B cell (primary cell): ENCODE data around the gene APOL6. TPM values are rescaled to one million over a fixed set of nuclear protein-coding genes. Genes with fewer than 3 reads are reported as not detected.

Experiments
- ATAC-seq: fragments of 200-7000 bp; cut with Tn5 transposase; one replicate; pipeline ENCODE4 v1.10.0; 2021; ENCODE audit warnings: low read depth, mild to moderate bottlenecking, moderate number of reproducible peaks, moderate library complexity
- CTCF ChIA-PET: fragments of 350-600 bp; sonication (Branson Sonifier 250); formaldehyde crosslinking; loops from one replicate; lab custom pipeline; 2021; ENCODE audit warnings: antibody characterized with exemption, inconsistent platforms; lab: Charles Lee
- POLR2A ChIA-PET: fragments of 350-600 bp; sonication (Branson Sonifier 250); formaldehyde crosslinking; loops from one replicate; lab custom pipeline; 2021; ENCODE audit warnings: antibody characterized with exemption; lab: Charles Lee
- DNase-seq: peaks from one replicate; pipeline ENCODE4 v3.0.0; 2013
- H2AFZ ChIP-seq: 2 replicates; pipeline ENCODE4 v1.6.1; 2012; ENCODE audit warnings: mild to moderate bottlenecking, low read depth, low read length; ENCODE audit not compliant: insufficient read depth, poor library complexity, severe bottlenecking
- H3K27ac ChIP-seq, 2 donors: 1 replicate in 1 of 2; 2 replicates in 1 of 2; pipeline ENCODE4 v1.5.1; 2012 to 2013; ENCODE audit warnings: low read length in 2 of 2, mild to moderate bottlenecking in 2 of 2, moderate library complexity in 1 of 2
- H3K27me3 ChIP-seq, 4 experiments: fragments of 200-600 bp in 1 of 4; sonication (generic) in 1 of 4; replicated peaks in 1 of 4; 1 replicate in 2 of 4; 2 replicates in 2 of 4; pipeline versions ENCODE4 v1.6.1 to v1.7.0; 2013 to 2016; ENCODE audit warnings: low read length in 3 of 4, mild to moderate bottlenecking in 2 of 4, mixed read lengths in 1 of 4, moderate library complexity in 1 of 4; ENCODE audit not compliant: insufficient read depth in 4 of 4, control insufficient read depth in 3 of 4; ENCODE audit errors: control extremely low read depth in 1 of 4
- H3K36me3 ChIP-seq, 2 experiments: replicated peaks in 1 of 2; 1 replicate in 1 of 2; 2 replicates in 1 of 2; pipeline versions ENCODE4 v1.6.1 to v1.7.1; 2013; ENCODE audit warnings: low read length in 1 of 2; ENCODE audit not compliant: insufficient read depth in 2 of 2, control insufficient read depth in 1 of 2; ENCODE audit errors: control extremely low read depth in 1 of 2, extremely low read depth in 1 of 2
- H3K4me1 ChIP-seq, 2 donors: fragments of 200-600 bp in 1 of 2; sonication (generic) in 1 of 2; 1 replicate in 1 of 2; 2 replicates in 1 of 2; pipeline versions ENCODE4 v1.5.1 to v1.6.1; 2013 to 2017; ENCODE audit warnings: low read length in 2 of 2; ENCODE audit not compliant: control insufficient read depth in 2 of 2, insufficient read depth in 2 of 2
- H3K4me2 ChIP-seq: replicated peaks from 2 replicates; pipeline ENCODE3; 2012; ENCODE audit warnings: mild to moderate bottlenecking, low read depth, low read length; ENCODE audit not compliant: poor library complexity, severe bottlenecking
- H3K4me3 ChIP-seq, 5 experiments: fragments of 200-600 bp in 1 of 5; sonication (generic) in 1 of 5; 1 replicate in 3 of 5; 2 replicates in 2 of 5; pipeline versions ENCODE4 v1.5.1 to v1.7.0; 2011 to 2016; ENCODE audit warnings: low read length in 4 of 5, mild to moderate bottlenecking in 4 of 5, low read depth in 2 of 5, control low read depth in 1 of 5, moderate library complexity in 1 of 5; ENCODE audit not compliant: insufficient read depth in 1 of 5; ENCODE audit errors: control extremely low read depth in 1 of 5, extremely low read depth in 1 of 5
- H3K79me2 ChIP-seq: fragments of 200-600 bp; sonication (generic); one replicate; pipeline ENCODE4 v1.6.0; 2016; ENCODE audit warnings: low read length; ENCODE audit not compliant: control insufficient read depth, insufficient read depth
- H3K9ac ChIP-seq: fragments of 200-600 bp; sonication (generic); 2 replicates; pipeline ENCODE4 v1.6.1; 2017; ENCODE audit warnings: mild to moderate bottlenecking, low read length, moderate library complexity
- H3K9me3 ChIP-seq, 3 donors: one replicate each; pipeline versions ENCODE4 v1.6.1 to v1.7.1; 2013; ENCODE audit warnings: low read length in 2 of 3; ENCODE audit not compliant: control insufficient read depth in 2 of 3, insufficient read depth in 1 of 3; ENCODE audit errors: control extremely low read depth in 1 of 3
- H4K20me1 ChIP-seq: 2 replicates; pipeline ENCODE4 v1.6.0; 2012; ENCODE audit warnings: mild to moderate bottlenecking, low read length; ENCODE audit not compliant: insufficient read depth, control insufficient read depth, poor library complexity, severe bottlenecking
- H3K27ac Mint-ChIP-seq: one replicate; pipeline ENCODE4 v1.8.0; 2021; ENCODE audit warnings: mixed read lengths
- H3K27me3 Mint-ChIP-seq: one replicate; pipeline ENCODE4 v1.8.0; 2021; ENCODE audit warnings: mixed read lengths
- H3K4me1 Mint-ChIP-seq: one replicate; pipeline ENCODE4 v1.8.0; 2021; ENCODE audit warnings: mixed read lengths
- H3K4me3 Mint-ChIP-seq: one replicate; pipeline ENCODE4 v1.8.0; 2021; ENCODE audit warnings: mixed read lengths
- H3K9me3 Mint-ChIP-seq: one replicate; pipeline ENCODE4 v1.8.0; 2022; ENCODE audit warnings: mixed read lengths; ENCODE audit not compliant: insufficient read depth
- EZH2 ChIP-seq: IDR thresholded peaks from 2 replicates; pipeline ENCODE4 v1.6.1; 2012; ENCODE audit warnings: borderline replicate concordance, low read depth, mild to moderate bottlenecking, moderate library complexity, low read length; ENCODE audit not compliant: insufficient read depth, poor library complexity, severe bottlenecking
- WGBS: methylation state at CpG from one replicate; pipeline ENCODE4 v1.1.5; 2013; ENCODE audit warnings: missing lambda C conversion rate; ENCODE audit not compliant: insufficient coverage; 5-methylcytosine and 5-hydroxymethylcytosine counted together
- intact Hi-C: fragments of 100-400 bp; cut with micrococcal nuclease; formaldehyde crosslinking; loops from one replicate; pipeline ENCODE4 v1.10.0; 2022
- polyA plus RNA-seq: library from polyadenylated mRNA; depleted of rRNA; stranded (reverse); fragments of >200 nt; gene quantifications from 2 replicates; pipeline ENCODE4 v1.2.3, GENCODE V29; 2012
- total RNA-seq, 2 donors: library from RNA; stranded (reverse); fragments of 120-200 nt in 1 of 2; gene quantifications; 1 replicate in 1 of 2; 2 replicates in 1 of 2; pipeline versions ENCODE4 v1.2.3 to v1.2.4, GENCODE V29; 2013 to 2022
- TF ChIP-seq, protein P1 (sequence below): fragments of 200-600 bp; IDR thresholded peaks from one replicate; pipeline ENCODE4 v1.8.0; 2022; ENCODE audit warnings: antibody characterized with exemption, mild to moderate bottlenecking

The APOL6 gene
- total and polyA plus RNA-seq, 2 donors (not counting 1 experiment from before 2014, with no cell fraction given), result 2.3 to 7.0 TPM

DNA sequence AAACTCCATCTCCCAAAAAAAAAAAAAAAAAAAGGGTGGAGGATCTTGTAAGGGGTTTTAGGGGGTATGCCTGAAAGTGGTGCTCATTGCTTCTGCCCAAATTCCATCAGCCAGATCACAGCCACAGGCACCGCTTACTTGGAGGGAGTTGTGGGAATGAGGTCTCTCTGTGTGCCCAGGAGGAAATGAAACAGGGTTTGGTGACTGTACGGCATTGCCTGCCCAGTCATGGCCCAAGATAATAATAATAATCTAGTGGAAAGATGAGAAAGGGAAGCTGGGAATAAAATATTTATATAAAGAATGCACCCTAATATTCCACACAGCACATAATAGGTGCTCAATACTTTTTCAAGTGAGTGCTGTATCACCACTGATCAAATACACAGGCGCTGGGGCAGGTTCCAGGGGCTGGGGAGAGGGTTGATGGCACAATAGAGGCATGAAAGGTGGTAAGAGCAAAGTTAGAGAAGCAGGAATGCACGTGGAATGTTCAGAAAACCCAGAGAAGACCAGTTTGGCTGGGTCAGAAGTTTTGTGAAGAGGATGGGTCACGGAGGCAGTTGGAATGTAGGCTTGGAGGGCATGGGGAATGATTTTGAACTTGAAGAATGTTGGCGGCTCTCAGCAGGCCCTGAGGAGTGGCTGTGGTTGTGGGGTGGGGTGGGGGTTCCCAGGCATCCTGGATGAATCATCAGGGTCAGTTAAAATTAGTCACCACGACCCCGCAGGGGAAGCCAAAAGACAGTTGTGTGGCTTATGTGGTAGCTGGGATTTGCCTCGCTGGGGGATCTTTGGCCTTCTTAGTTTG lies 18.6 kb upstream of the APOL6 start:
- Histone ChIP-seq H2AFZ (no peak overlapping the region), H3K79me2 (no peaks in the 10 kb centered on the region), H3K9me3 (peaks cover 0 to 6% (median 0%) of the 10 kb centered on the region in 3 donors), H3K9ac (no peak overlapping the region), H3K27ac (no peak overlapping the region), H3K36me3 (no peaks in the 10 kb centered on the region), H4K20me1 (no peaks in the 10 kb centered on the region), H3K27me3 (peaks cover 0 to 41% (median 22%) of the 10 kb centered on the region in 4 experiments), H3K4me3 (no peak overlapping the region), H3K4me1 (peaks cover 9 to 11% of the 10 kb centered on the region in 2 donors), H3K4me2 (no peak overlapping the region)
- Mint-ChIP-seq H3K4me1 (peaks cover 11% of the 10 kb centered on the region), H3K4me3 (no peak overlapping the region), H3K27me3 (peaks cover 47% of the 10 kb centered on the region), H3K9me3 (no peaks in the 10 kb centered on the region), H3K27ac (no peak overlapping the region)
- ATAC-seq, result peak; percentile 31
- TF ChIP-seq EZH2, result no peak
- TF ChIP-seq, protein P1, sequence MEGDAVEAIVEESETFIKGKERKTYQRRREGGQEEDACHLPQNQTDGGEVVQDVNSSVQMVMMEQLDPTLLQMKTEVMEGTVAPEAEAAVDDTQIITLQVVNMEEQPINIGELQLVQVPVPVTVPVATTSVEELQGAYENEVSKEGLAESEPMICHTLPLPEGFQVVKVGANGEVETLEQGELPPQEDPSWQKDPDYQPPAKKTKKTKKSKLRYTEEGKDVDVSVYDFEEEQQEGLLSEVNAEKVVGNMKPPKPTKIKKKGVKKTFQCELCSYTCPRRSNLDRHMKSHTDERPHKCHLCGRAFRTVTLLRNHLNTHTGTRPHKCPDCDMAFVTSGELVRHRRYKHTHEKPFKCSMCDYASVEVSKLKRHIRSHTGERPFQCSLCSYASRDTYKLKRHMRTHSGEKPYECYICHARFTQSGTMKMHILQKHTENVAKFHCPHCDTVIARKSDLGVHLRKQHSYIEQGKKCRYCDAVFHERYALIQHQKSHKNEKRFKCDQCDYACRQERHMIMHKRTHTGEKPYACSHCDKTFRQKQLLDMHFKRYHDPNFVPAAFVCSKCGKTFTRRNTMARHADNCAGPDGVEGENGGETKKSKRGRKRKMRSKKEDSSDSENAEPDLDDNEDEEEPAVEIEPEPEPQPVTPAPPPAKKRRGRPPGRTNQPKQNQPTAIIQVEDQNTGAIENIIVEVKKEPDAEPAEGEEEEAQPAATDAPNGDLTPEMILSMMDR, result no peak
- ChIA-PET CTCF (interaction anchor here (0.7 kb wide), 1 partner anchor 10 kb away, joined by 3 read pairs; no protein-coding TSS in a partner anchor), POLR2A (no interaction called here)
- no peak for DNase-seq
- intact Hi-C loops, result no loop called here
- WGBS, result 45% methylated on average over 5 of the region's 9 CpGs

DNA sequence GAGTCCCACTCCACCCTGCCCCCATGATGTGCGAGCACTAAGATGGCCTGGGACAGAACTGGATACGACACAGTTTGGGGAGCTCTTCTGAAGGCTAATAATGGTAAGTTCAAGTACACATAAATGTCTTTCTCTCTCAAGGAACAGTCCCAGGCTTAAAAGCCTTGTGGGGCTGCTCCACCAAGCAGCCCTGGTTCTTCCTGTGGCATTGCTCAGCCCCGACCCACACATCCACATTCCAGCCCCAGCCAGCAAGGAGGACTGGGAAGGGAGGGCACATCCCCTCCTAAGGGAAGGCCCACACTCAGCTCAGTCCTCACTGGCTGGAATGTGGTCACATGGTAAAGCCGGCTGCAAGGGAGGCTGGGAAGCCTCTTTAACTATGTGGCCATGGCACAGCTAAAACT lies 17.9 kb upstream of the APOL6 start:
- ATAC-seq (no peak), DNase-seq (no peak)
- Mint-ChIP-seq H3K4me3 (no peak overlapping the region), H3K27me3 (peaks cover 49% of the 10 kb centered on the region), H3K9me3 (no peaks in the 10 kb centered on the region), H3K4me1 (peaks cover 11% of the 10 kb centered on the region), H3K27ac (no peak overlapping the region)
- H3K27me3 ChIP-seq, result peaks cover 0 to 33% (median 16%) of the 10 kb centered on the region in 4 experiments
- H3K4me2 ChIP-seq, result no peak overlapping the region
- H3K9me3 ChIP-seq, result peaks cover 0 to 6% (median 0%) of the 10 kb centered on the region in 3 donors
- peaks cover 9 to 11% of the 10 kb centered on the region in 2 donors for H3K4me1 ChIP-seq
- H4K20me1 ChIP-seq, result no peaks in the 10 kb centered on the region
- H3K9ac ChIP-seq, result no peak overlapping the region
- no peak overlapping the region for H2AFZ ChIP-seq
- ChIA-PET CTCF (interaction anchor here (0.7 kb wide), 1 partner anchor 11 kb away, joined by 3 read pairs; no protein-coding TSS in a partner anchor), POLR2A (no interaction called here)
- TF ChIP-seq, protein P1, result no peak
- TF ChIP-seq EZH2, result no peak
- WGBS, result 96% methylated on average over 4 of the region's 4 CpGs
- intact Hi-C loops, result no loop called here
- H3K4me3 ChIP-seq, result no peak overlapping the region
- H3K36me3 ChIP-seq, result no peaks in the 10 kb centered on the region
- no peak overlapping the region for H3K27ac ChIP-seq
- H3K79me2 ChIP-seq, result no peaks in the 10 kb centered on the region
